ENCODE measurements around the gene TEX52. TPM values are rescaled to one million over a fixed set of nuclear protein-coding genes. Genes with fewer than 3 reads are reported as not detected.

The TEX52 gene
- total and polyA plus RNA-seq, 4 donors, result not detected

DNA sequence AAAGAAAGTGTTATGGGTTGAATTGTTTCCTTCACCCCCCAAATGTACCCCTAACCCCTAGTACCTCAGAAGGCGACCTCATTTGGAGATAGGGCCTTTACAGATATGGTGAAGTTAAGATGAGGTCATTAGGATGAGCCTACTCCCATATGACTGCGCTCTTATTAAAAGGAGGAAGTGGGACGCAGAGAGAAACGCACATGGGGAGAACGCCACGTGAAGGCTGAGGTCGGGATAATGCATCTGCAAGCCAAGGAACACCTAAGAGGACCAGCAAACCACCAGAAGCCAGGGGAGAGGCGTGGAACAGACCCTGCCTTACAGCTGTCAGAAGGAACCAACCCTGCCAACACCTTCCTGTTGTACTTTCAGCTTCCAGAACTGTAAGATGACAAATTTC lies 20.3 kb downstream of the TEX52 start:
- 83% methylated on average over 8 of the region's 8 CpGs for WGBS
- peaks cover 2 to 14% (median 9%) of the 10 kb centered on the region in 4 donors for H3K36me3 ChIP-seq (ENCODE audit: control insufficient read depth in 4 of 4, insufficient read depth in 3 of 4, low read depth in 1 of 4, low read length in 3 of 4)

More for the DNA sequence above, 20.3 kb downstream of the TEX52 start:
- Histone ChIP-seq H3K9ac (ENCODE audit: low read depth in 1 of 2, low read length in 2 of 2) (no peak overlapping the region), H3K27me3 (ENCODE audit: control insufficient read depth in 4 of 4, insufficient read depth in 4 of 4, low read length in 3 of 4) (no peaks in the 10 kb centered on the region), H3K9me3 (ENCODE audit: control insufficient read depth in 4 of 4, low read length in 3 of 4) (no peaks in the 10 kb centered on the region), H3K4me1 (ENCODE audit: control insufficient read depth in 4 of 4, insufficient read depth in 4 of 4, low read length in 3 of 4) (no peaks in the 10 kb centered on the region), H3K4me3 (ENCODE audit: low read depth in 1 of 3, low read length in 3 of 3) (no peak overlapping the region), H3K27ac (ENCODE audit: low read depth in 1 of 2, low read length in 2 of 2) (no peak overlapping the region)
- TF ChIP-seq REST (IDR thresholded peaks at IDR 0.05), result no peak
- TF ChIP-seq EGR1 (IDR thresholded peaks at IDR 0.05; ENCODE audit: low read depth in 2 of 2), result no peak
- TF ChIP-seq YY1 (IDR thresholded peaks at IDR 0.05), result no peak
- TF ChIP-seq, protein P1, sequence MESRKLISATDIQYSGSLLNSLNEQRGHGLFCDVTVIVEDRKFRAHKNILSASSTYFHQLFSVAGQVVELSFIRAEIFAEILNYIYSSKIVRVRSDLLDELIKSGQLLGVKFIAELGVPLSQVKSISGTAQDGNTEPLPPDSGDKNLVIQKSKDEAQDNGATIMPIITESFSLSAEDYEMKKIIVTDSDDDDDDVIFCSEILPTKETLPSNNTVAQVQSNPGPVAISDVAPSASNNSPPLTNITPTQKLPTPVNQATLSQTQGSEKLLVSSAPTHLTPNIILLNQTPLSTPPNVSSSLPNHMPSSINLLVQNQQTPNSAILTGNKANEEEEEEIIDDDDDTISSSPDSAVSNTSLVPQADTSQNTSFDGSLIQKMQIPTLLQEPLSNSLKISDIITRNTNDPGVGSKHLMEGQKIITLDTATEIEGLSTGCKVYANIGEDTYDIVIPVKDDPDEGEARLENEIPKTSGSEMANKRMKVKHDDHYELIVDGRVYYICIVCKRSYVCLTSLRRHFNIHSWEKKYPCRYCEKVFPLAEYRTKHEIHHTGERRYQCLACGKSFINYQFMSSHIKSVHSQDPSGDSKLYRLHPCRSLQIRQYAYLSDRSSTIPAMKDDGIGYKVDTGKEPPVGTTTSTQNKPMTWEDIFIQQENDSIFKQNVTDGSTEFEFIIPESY (IDR thresholded peaks at IDR 0.05), result no peak
- no peak for TF ChIP-seq JUND (IDR thresholded peaks at IDR 0.05)
- TF ChIP-seq TAF1 (conservative IDR thresholded peaks at IDR 0.05), result no peak
- TF ChIP-seq RXRA (IDR thresholded peaks at IDR 0.05), result no peak
- no peak for TF ChIP-seq CTCF (IDR thresholded peaks at IDR 0.05; ENCODE audit: low read depth, low read length, missing input control)
- no peak for TF ChIP-seq HNF4G (IDR thresholded peaks at IDR 0.05)
- no peak for TF ChIP-seq GABPA (IDR thresholded peaks at IDR 0.05 in 1 of 2, conservative IDR thresholded peaks at IDR 0.05 in 1 of 2)
- TF ChIP-seq FOXA2 (IDR thresholded peaks at IDR 0.05), result no peak
- no peak for TF ChIP-seq SP1 (IDR thresholded peaks at IDR 0.05)
- no peak for TF ChIP-seq NR2F2 (IDR thresholded peaks at IDR 0.05)
- TF ChIP-seq MAX (IDR thresholded peaks at IDR 0.05), result no peak
- TF ChIP-seq RAD21 (IDR thresholded peaks at IDR 0.05), result no peak
- DNase-seq (ENCODE audit: low spot score), result no peak

Measured in liver (tissue), 9 donors.